K562 (cell line): Measurements from ENCODE around the gene VWDE. TPM values are rescaled to one million over a fixed set of nuclear protein-coding genes. Genes with fewer than 3 reads are reported as not detected.
A peak's percentile ranks its signal among the peaks of the same experiment; 100 is the strongest.

Experiments used
- BCLAF1 ChIP-seq, 2 experiments: fragments of 450-650 bp in 1 of 2; IDR thresholded peaks; 2 replicates each; pipeline ENCODE4 v1.6.1; 2011 to 2017; ENCODE audit warnings: low read depth in 2 of 2, antibody characterized with exemption in 1 of 2, borderline replicate concordance in 1 of 2, low read length in 1 of 2, mild to moderate bottlenecking in 1 of 2, mixed read lengths in 1 of 2; ENCODE audit not compliant: control insufficient read depth in 1 of 2
- CSDE1 ChIP-seq, 2 experiments: fragments of 450-650 bp; IDR thresholded peaks; 2 replicates each; pipeline ENCODE4 v1.6.1; 2016; ENCODE audit warnings: mild to moderate bottlenecking in 1 of 2
- ILK ChIP-seq: fragments of 450-650 bp; IDR thresholded peaks from 2 replicates; pipeline ENCODE4 v1.6.1; 2016; ENCODE audit warnings: missing genetic modification characterization, low read depth, mild to moderate bottlenecking, missing compliant biosample characterization, moderate library complexity, borderline replicate concordance
- KLF10 ChIP-seq: fragments of 250-450 bp; sonication (Bioruptor Pico); IDR thresholded peaks from 2 replicates; pipeline ENCODE4 v1.6.1; 2021; ENCODE audit warnings: matching md5 sums
- LEF1 ChIP-seq: fragments of 450-650 bp; IDR thresholded peaks from 2 replicates; pipeline ENCODE4 v1.6.1; 2016; ENCODE audit warnings: mild to moderate bottlenecking
- MEF2A ChIP-seq: IDR thresholded peaks from 2 replicates; pipeline ENCODE4 v1.6.1; 2011; ENCODE audit warnings: low read depth, mild to moderate bottlenecking, low read length, moderate library complexity; ENCODE audit not compliant: control insufficient read depth
- MIER1 ChIP-seq: fragments of 450-650 bp; IDR thresholded peaks from 2 replicates; pipeline ENCODE4 v1.6.1; 2016; ENCODE audit warnings: antibody characterized with exemption, mild to moderate bottlenecking, low read depth
- MYC ChIP-seq, 2 experiments: fragments of 250-450 bp in 1 of 2; sonication (Bioruptor Pico) in 1 of 2; IDR thresholded peaks; 2 replicates each; pipeline versions ENCODE4 v1.5.1 to v1.6.1; 2012 to 2021; ENCODE audit warnings: low read depth in 2 of 2, borderline replicate concordance in 1 of 2, improper control_type of control experiment in 1 of 2, low read length in 1 of 2, mild to moderate bottlenecking in 1 of 2, moderate library complexity in 1 of 2
- NELFE ChIP-seq: IDR thresholded peaks from 2 replicates; pipeline ENCODE4 v1.6.1; 2011; ENCODE audit warnings: mild to moderate bottlenecking; ENCODE audit not compliant: insufficient read depth, insufficient read length
- NRF1 ChIP-seq, 2 experiments: fragments of 450-650 bp; IDR thresholded peaks in 1 of 2; conservative IDR thresholded peaks in 1 of 2; 2 replicates each; pipeline ENCODE4 v1.6.1; 2014; ENCODE audit warnings: mild to moderate bottlenecking in 2 of 2
- SMAD1 ChIP-seq: fragments of 150-350 bp; IDR thresholded peaks from 2 replicates; pipeline ENCODE4 v1.6.1; 2014; ENCODE audit warnings: low read length, low read depth; ENCODE audit not compliant: partially characterized antibody
- TCF7L2 ChIP-seq: fragments of 150-350 bp; IDR thresholded peaks from 2 replicates; pipeline ENCODE4 v1.6.1; 2016; ENCODE audit warnings: low read depth, mild to moderate bottlenecking, low read length, moderate library complexity
- ZBTB40 ChIP-seq, 2 experiments: fragments of 450-650 bp in 1 of 2; sonication (generic) in 1 of 2; formaldehyde crosslinking in 1 of 2; IDR thresholded peaks; 2 replicates each; pipeline versions ENCODE4 v1.7.1 to v1.9.0; 2016 to 2022; ENCODE audit warnings: inconsistent platforms in 1 of 2, mild to moderate bottlenecking in 1 of 2, missing genetic modification reagents in 1 of 2
- polyA plus RNA-seq, 8 experiments: library from polyadenylated mRNA; depleted of rRNA in 4 of 8; stranded (reverse) in 5 of 8; unstranded in 3 of 8; fragments of >200 nt; fragmentation: Nextera tagmentation in 2 of 8; fragmentation: Illumina TruSeq in 1 of 8; extraction: Ambion mirVana in 2 of 8; extraction: Trizol in 1 of 8; gene quantifications; 2 replicates each; pipeline versions ENCODE4 v1.2.1 to v1.2.3, GENCODE V29; 2011 to 2014; ENCODE audit warnings: inconsistent platforms in 1 of 8, missing spikeins in 1 of 8
- total RNA-seq, 7 experiments: library from RNA; depleted of rRNA in 6 of 7; stranded (reverse); fragments of >200 nt in 6 of 7; fragmentation: Illumina TruSeq in 2 of 7; extraction: Trizol in 2 of 7; gene quantifications; 2 replicates each; pipeline versions ENCODE4 v1.2.1 to v1.2.3, GENCODE V29; 2011 to 2021; ENCODE audit warnings: low replicate concordance in 1 of 7
- TF ChIP-seq, protein P1 (sequence below): fragments of 450-650 bp; formaldehyde crosslinking; IDR thresholded peaks from 2 replicates; pipeline ENCODE4 v1.4.0; 2020; ENCODE audit warnings: mild to moderate bottlenecking, moderate library complexity

The VWDE gene
- total and polyA plus RNA-seq, 9 of the 15 experiments (the other 6 are each of a cell fraction or from before 2014, with no cell fraction given): 40.6 to 162 (median 95.2) TPM

- no peak for TF ChIP-seq ZBTB40 (IDR thresholded peaks at IDR 0.05)
- no peak for TF ChIP-seq ZBTB40 (CRISPR knock-in tag; IDR thresholded peaks at IDR 0.05)
- no peak for TF ChIP-seq MIER1
- TF ChIP-seq ILK: no peak
- peak in 1 of 2 experiments; percentile 81; a peak in 1 of 4 replicates for TF ChIP-seq BCLAF1 (IDR thresholded peaks at IDR 0.05; ENCODE audit: borderline replicate concordance in 1 of 2, control insufficient read depth in 1 of 2, low read depth in 2 of 2, low read length in 1 of 2)
- TF ChIP-seq LEF1: peak; percentile 97
- TF ChIP-seq MYC (IDR thresholded peaks at IDR 0.05; ENCODE audit: low read depth, low read length): no peak
- no peak for TF ChIP-seq MYC (CRISPR knock-in tag; IDR thresholded peaks at IDR 0.05; ENCODE audit: borderline replicate concordance, low read depth)
- no peak for TF ChIP-seq CSDE1 (IDR thresholded peaks at IDR 0.05)
- TF ChIP-seq SMAD1: no peak
- no peak for TF ChIP-seq NELFE
- TF ChIP-seq, protein P1, sequence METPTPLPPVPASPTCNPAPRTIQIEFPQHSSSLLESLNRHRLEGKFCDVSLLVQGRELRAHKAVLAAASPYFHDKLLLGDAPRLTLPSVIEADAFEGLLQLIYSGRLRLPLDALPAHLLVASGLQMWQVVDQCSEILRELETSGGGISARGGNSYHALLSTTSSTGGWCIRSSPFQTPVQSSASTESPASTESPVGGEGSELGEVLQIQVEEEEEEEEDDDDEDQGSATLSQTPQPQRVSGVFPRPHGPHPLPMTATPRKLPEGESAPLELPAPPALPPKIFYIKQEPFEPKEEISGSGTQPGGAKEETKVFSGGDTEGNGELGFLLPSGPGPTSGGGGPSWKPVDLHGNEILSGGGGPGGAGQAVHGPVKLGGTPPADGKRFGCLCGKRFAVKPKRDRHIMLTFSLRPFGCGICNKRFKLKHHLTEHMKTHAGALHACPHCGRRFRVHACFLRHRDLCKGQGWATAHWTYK (CRISPR knock-in tag): 0 out of 2 replicates have a peak, but pooled peaks have one; percentile 70
- no peak for TF ChIP-seq KLF10 (CRISPR knock-in tag)
- TF ChIP-seq NRF1 (conservative IDR thresholded peaks at IDR 0.05 in 1 of 2, IDR thresholded peaks at IDR 0.05 in 1 of 2): no peak
- peak; percentile 88 for TF ChIP-seq MEF2A
- no peak for TF ChIP-seq TCF7L2
These were observed 18.3 kb downstream of the VWDE start (continued) for GRCh38 chr7:12385364-12385786.
